ENCODE measurements around the gene GNA15. TPM values are rescaled to one million over a fixed set of nuclear protein-coding genes. Genes with fewer than 3 reads are reported as not detected.

Gene GNA15
- total RNA-seq, 4 donors from 2014 or later, result 1.2 to 12.4 (median 1.5) TPM; not detected in 1

DNA sequence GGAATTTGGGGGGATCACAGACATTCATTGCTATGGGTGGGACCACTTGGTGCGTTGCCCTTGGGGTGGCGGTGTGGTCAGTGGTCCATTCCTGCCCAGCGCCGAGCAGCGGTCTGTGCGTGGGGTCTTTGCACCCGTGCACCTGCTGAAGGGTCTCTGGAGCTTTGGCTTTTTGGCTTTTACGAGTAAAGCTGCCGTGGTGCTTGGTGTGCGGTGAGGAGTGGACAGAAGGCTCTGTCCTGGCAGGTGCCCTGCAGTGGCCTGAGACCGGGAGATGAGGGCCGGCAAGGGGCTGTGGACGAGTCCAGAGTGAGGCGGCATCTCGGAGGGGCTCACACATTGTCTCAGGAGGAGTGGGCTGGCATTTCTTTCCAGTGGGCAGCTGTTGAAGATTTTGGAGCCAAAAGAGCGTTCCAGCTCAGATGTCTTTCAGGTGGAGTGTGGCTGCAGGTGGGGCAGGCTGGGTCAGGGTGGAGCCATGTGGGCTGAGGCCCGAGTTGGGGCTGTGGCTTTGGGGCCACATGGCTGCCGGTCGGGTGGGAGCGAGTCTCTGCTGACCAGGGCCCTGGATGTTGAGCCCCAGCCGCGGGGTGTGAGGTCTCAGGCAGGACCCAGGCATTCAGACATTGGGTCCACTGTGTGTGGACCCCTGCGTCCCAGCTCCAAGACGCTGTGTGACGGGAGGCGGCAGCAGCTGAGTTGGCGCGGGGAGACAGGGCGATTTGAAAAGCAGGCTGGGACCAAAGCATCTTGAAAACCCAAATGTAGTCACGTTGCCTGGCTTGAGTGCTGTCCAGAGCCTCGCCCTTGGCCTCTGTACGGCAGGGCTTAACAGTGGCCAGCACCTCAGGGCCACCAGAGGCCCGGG is 30.0 kb upstream of the GNA15 start:
- no peak for DNase-seq
- Histone ChIP-seq H3K27me3 (no peaks in the 10 kb centered on the region), H3K36me3 (peaks cover 0 to 10% (median 0%) of the 10 kb centered on the region in 3 donors), H3K4me3 (peak overlapping the region in 1 of 4 donors; percentile 2), H3K9me3 (no peaks in the 10 kb centered on the region), H3K27ac (peak overlapping the region in 2 of 4 donors; percentile 66 to 82), H3K4me1 (peaks cover 7 to 73% (median 11%) of the 10 kb centered on the region in 4 donors)
- TF ChIP-seq, protein P1, sequence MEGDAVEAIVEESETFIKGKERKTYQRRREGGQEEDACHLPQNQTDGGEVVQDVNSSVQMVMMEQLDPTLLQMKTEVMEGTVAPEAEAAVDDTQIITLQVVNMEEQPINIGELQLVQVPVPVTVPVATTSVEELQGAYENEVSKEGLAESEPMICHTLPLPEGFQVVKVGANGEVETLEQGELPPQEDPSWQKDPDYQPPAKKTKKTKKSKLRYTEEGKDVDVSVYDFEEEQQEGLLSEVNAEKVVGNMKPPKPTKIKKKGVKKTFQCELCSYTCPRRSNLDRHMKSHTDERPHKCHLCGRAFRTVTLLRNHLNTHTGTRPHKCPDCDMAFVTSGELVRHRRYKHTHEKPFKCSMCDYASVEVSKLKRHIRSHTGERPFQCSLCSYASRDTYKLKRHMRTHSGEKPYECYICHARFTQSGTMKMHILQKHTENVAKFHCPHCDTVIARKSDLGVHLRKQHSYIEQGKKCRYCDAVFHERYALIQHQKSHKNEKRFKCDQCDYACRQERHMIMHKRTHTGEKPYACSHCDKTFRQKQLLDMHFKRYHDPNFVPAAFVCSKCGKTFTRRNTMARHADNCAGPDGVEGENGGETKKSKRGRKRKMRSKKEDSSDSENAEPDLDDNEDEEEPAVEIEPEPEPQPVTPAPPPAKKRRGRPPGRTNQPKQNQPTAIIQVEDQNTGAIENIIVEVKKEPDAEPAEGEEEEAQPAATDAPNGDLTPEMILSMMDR (IDR thresholded peaks at IDR 0.05), result no peak
- TF ChIP-seq POLR2A (IDR thresholded peaks at IDR 0.05), result no peak

DNA sequence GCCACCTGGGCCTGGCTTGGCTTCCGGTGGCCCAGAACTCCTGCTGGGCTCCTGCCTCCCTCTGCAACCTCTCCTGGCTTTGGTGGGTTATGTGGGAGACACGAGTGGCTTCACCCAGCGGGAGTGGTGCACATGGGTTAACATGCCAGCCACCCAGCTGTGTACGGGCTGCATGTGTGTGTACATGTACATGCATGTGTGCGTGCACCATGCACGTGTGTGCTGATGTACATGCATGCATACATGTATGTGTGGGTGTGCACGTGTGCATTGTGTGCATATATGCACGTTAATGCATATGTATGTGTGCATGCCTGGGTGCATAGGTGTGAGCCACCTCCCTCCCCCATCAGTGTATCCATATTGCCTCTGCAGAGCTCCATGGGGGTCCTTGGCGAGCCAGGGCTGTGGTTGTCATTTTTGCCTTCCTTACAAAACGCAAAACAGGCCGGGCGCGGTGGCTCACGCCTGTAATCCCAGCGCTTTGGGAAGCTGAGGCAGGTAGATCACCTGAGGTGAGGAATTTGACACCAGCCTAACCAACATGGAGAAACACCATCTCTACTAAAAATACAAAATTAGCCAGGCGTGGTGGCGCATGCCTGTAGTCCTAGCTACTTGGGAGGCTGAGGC is 29.2 kb upstream of the GNA15 start:
- Histone ChIP-seq H3K9me3 (no peaks in the 10 kb centered on the region), H3K27me3 (no peaks in the 10 kb centered on the region), H3K27ac (peak overlapping the region in 2 of 4 donors; percentile 66 to 82), H3K36me3 (peaks cover 0 to 16% (median 0%) of the 10 kb centered on the region in 3 donors), H3K4me3 (peak overlapping the region in 1 of 4 donors; percentile 2), H3K4me1 (peaks cover 7 to 65% (median 11%) of the 10 kb centered on the region in 4 donors)
- DNase-seq, result no peak
- TF ChIP-seq, protein P1 (IDR thresholded peaks at IDR 0.05), result no peak
- no peak for TF ChIP-seq POLR2A (IDR thresholded peaks at IDR 0.05)

DNA sequence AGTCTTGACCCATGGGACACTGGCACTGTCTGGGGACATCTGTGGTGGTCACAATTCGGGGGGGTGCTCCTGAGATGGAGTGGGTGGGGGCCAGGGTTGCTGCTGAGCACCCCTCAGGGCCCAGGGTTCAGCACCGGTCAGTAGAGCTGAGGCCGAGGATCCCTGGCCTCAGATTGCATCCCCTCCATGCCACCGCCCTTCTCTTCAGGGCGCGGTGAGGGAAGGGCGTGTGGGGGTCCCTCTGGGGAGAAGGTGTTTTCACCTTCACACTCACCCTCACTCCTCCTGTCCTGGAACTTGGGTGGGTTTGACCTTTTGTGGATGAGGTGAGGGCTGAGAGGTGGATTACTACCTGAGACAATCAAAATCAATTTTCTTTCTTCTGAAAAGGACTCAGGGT is 28.2 kb upstream of the GNA15 start:
- TF ChIP-seq, protein P1 (IDR thresholded peaks at IDR 0.05), result no peak
- TF ChIP-seq POLR2A (IDR thresholded peaks at IDR 0.05), result no peak
- Histone ChIP-seq H3K27me3 (no peaks in the 10 kb centered on the region), H3K27ac (peak overlapping the region in 3 of 4 donors; percentile 49 to 82 (median 66)), H3K9me3 (no peaks in the 10 kb centered on the region), H3K4me3 (peak overlapping the region in 2 of 4 donors; percentile 4 to 15), H3K4me1 (peaks cover 7 to 55% (median 11%) of the 10 kb centered on the region in 4 donors), H3K36me3 (peaks cover 0 to 27% (median 0%) of the 10 kb centered on the region in 3 donors)
- no peak for DNase-seq

DNA sequence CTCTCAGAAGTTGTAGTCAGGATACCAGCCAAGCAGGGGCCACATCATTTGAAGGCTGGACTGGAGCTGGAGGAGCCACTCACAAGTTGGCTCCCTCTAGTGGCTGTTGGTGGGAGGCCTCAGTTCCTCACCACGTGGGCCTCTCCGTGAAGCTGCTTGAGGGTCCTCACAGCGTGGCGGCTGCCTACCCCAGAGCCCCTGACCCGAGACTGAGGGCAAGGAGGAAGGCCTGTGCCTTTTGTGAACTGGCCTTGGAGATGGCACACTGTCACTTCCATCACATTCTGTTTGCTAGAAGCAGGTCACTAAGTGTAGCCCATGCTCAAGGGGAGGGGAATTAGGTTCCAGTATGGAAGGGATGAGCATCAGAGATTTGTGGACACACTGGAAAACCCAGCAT is 27.1 kb upstream of the GNA15 start:
- peaks cover 2 to 44% (median 8%) of the 10 kb centered on the region in 4 donors for H3K4me1 ChIP-seq
- no peak overlapping the region for H3K4me3 ChIP-seq
- TF ChIP-seq, protein P1 (IDR thresholded peaks at IDR 0.05), result peak; percentile 62 to 84 (median 76)
- TF ChIP-seq POLR2A (IDR thresholded peaks at IDR 0.05), result no peak
- peaks cover 0 to 38% (median 0%) of the 10 kb centered on the region in 3 donors for H3K36me3 ChIP-seq
- H3K27ac ChIP-seq, result peak overlapping the region in 1 of 4 donors; percentile 82
- no peaks in the 10 kb centered on the region for H3K9me3 ChIP-seq
- H3K27me3 ChIP-seq, result no peaks in the 10 kb centered on the region
- DNase-seq, result peak in 2 of 3 donors; percentile 77 to 87

DNA sequence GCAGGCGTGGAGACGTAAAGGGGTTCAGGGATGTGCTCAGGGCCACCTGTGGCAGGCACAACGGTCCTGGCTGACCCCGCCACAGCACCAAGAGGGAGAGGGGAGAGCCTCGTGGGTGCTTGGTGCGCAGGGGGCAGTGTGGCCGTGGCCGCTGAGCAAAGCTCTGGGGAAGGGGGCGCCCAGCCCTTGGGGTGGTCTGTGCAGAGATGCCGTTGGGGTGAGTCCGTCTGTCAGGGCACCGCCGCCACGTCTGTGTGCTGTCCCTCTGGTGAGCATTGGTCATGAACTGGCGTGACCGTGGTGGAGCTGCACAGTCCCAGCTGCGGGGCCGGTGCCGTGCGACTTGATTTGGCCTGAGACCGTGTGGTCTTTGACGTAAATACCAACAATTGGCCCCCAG is 26.3 kb upstream of the GNA15 start:
- H3K4me1 ChIP-seq, result peaks cover 0 to 38% (median 3%) of the 10 kb centered on the region in 4 donors
- TF ChIP-seq, protein P1 (IDR thresholded peaks at IDR 0.05), result no peak
- TF ChIP-seq POLR2A (IDR thresholded peaks at IDR 0.05), result no peak
- no peaks in the 10 kb centered on the region for H3K27me3 ChIP-seq

More for the DNA sequence above, 26.3 kb upstream of the GNA15 start:
- Histone ChIP-seq H3K9me3 (no peaks in the 10 kb centered on the region), H3K4me3 (no peak overlapping the region), H3K36me3 (peaks cover 0 to 45% (median 0%) of the 10 kb centered on the region in 3 donors), H3K27ac (no peak overlapping the region)
- DNase-seq, result no peak

All from Peyer's patch (tissue), 4 donors.